ENCODE data around the gene TEPSIN.

The TEPSIN gene

DNA sequence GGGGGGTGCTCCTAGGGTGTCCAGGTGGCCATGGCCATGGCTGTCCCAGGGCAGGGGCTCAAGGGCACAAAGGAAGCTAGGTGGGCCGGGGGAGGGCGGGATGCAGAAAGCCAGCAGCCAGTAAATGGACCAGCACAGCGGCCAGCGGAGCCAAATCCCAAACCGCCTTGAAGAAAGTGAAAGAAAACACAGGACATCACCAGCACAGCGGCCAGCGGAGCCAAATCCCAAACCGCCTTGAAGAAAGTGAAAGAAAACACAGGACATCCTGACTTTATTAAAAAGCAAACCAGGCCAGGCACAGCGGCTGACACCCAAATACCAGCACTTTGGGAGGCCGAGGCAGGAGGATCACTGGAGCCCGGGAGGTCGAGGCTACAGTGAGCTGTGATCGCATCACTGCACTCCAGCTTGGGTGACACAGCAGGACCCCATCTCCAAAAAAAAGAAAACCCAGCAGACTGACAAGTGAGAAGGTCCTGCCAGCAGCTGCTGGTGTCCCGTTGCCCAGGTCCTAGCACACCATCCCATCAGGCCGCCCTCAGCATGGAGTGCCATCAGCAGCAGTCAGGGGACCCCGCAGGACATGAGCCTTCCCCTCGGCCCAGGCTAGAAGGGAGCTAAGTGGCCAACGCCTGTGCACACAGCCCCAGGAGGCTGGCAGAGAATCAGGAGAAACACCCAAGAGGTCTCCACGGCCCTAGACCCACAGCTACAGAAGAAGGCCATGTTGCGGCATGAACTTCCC is 39.3 kb upstream of the TEPSIN start:
- H3K4me3 ChIP-seq (ENCODE audit: low read depth, low read length): no peak overlapping the region
- TF ChIP-seq CTCF (IDR thresholded peaks at IDR 0.05; ENCODE audit: borderline replicate concordance, insufficient read depth, low read depth, low read length): no peak

GRCh38 chr17:81277421-81277820 is 38.6 kb upstream of the TEPSIN start:
- no peak for TF ChIP-seq CTCF (IDR thresholded peaks at IDR 0.05; ENCODE audit: borderline replicate concordance, insufficient read depth, low read depth, low read length)
- H3K4me3 ChIP-seq (ENCODE audit: low read depth, low read length): no peak overlapping the region

- H3K4me3 ChIP-seq (ENCODE audit: low read depth, low read length): no peak overlapping the region
- no peak for TF ChIP-seq CTCF (IDR thresholded peaks at IDR 0.05; ENCODE audit: borderline replicate concordance, insufficient read depth, low read depth, low read length)
These were observed 37.9 kb upstream of the TEPSIN start for GRCh38 chr17:81276781-81277180.

DNA sequence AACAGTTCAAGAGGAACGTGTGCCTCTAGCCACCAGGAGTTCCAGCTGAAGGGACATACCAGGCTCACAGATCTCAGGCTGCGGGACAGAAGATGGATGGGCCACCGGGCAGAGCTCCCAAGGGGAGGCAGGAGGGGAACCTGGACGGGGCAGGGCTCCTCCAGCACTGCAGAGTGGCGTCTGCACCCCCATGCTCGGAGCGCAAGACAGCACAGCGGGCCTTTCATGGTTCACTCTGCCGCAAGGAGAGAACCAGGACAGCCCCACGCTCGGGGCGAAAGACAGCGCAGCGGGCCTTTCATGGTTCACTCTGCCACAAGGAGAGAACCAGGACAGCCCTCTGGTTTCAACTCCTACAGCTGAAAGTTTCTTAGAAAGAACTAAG is 35.6 kb upstream of the TEPSIN start:
- no peak for TF ChIP-seq CTCF (IDR thresholded peaks at IDR 0.05; ENCODE audit: borderline replicate concordance, insufficient read depth, low read depth, low read length)
- H3K4me3 ChIP-seq (ENCODE audit: low read depth, low read length): no peak overlapping the region

DNA sequence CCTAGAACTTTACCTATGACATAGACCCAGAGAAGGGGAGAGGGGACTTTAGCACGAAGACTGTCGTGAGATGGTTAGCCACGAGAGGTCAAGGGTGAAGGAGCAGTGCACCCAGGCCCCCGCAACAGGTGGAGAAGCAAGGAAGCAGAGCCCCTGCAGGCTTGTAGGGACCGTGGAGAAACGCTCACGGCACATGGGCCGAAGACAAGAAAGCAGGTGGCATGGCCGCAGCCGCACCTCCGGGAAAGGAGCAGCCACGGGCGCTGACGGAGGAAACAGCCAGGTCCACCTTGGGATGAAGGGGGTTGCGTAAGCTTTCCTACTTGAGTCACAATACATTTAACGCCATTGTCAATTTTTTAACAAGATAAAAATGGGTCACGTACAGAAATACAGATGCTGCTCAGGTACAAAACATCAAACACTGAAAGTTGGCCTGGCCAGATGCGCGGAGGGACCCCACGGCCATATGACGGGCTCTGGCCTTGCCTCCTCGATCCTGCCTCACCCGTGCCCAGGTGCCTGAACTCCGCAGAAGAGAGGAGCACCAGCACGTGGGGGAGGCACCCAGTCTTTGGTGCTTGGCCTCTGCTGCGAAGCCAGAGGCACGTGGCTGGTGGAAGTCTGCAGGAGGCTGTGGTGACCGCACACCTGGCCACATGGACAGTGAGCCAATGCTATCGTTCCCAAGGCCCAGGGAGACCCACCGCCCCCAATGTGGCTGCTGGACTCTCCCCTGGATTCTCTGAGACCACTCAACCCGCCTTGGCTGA is 35.0 kb upstream of the TEPSIN start:
- no peak overlapping the region for H3K4me3 ChIP-seq (ENCODE audit: low read depth, low read length)

GRCh38 chr17:81272616-81273015 is 33.8 kb upstream of the TEPSIN start:
- TF ChIP-seq CTCF (IDR thresholded peaks at IDR 0.05; ENCODE audit: borderline replicate concordance, insufficient read depth, low read depth, low read length): no peak
- no peak overlapping the region for H3K4me3 ChIP-seq (ENCODE audit: low read depth, low read length)

More for the DNA sequence above, 35.0 kb upstream of the TEPSIN start:
- TF ChIP-seq CTCF (IDR thresholded peaks at IDR 0.05; ENCODE audit: borderline replicate concordance, insufficient read depth, low read depth, low read length): no peak

GRCh38 chr17:81271226-81271625 is 32.4 kb upstream of the TEPSIN start:
- no peak for TF ChIP-seq CTCF (IDR thresholded peaks at IDR 0.05; ENCODE audit: borderline replicate concordance, insufficient read depth, low read depth, low read length)
- no peak overlapping the region for H3K4me3 ChIP-seq (ENCODE audit: low read depth, low read length)

Data from GM12875 (cell line).